ENCODE data around the gene ATF7IP. TPM values are rescaled to one million over a fixed set of nuclear protein-coding genes. Genes with fewer than 3 reads are reported as not detected.

Gene ATF7IP
- polyA plus RNA-seq, 3 donors: 16.6 to 51.7 (median 19.2) TPM

DNA sequence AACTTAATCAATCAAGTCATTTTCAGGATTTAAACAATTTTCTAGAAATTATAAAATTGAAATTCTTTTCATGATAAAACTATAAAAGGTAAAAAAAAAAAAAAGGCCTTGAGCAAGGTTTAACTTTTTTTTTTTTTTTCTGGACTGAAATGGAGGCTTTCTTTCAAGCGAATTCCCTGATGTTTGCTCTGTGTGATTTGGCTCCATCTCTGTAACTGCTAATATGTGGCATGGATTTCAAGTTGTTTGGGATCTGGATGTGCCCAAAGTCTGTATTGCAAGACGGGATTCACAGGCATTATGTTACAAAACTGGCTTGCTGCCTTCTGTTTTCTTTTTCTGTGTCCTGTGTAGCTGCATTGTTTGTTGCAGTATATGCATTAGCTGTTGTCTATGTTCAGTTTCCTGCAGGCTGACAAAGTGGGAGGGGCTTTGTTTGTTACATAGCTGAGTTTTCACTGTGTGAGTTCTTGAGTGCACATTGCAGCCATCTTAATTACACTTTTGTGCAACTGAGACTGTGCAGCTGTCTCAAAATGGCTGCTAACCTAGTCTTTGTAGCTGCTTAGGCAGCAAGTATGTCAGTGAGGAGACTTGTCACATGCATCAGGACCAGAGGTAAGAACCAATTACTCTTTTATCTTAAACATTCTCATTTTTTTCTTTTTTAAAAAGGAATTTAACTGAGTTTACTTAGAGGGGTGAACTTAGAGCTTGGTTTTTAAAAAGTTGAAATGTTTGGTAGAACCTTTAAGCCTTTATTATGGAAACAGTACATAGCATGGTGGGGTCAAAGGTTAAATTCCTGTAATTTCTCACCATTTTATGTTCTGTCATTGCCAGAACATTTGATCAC is 19.5 kb downstream of the ATF7IP start:
- Histone ChIP-seq H4K20me1 (ENCODE audit: insufficient read depth, low read length) (peaks cover 31% of the 10 kb centered on the region), H3K27ac (ENCODE audit: low read depth in 1 of 2, low read length in 2 of 2) (peak overlapping the region in 1 of 2 donors; percentile 66), H3K9ac (ENCODE audit: insufficient read depth, low read length, poor library complexity, severe bottlenecking) (no peak overlapping the region), H3K79me2 (ENCODE audit: insufficient read depth, low read length) (peaks cover 100% of the 10 kb centered on the region), H2AFZ (ENCODE audit: insufficient read depth, low read depth, low read length, poor library complexity, severe bottlenecking) (peak overlapping the region; percentile 57), H3K4me1 (ENCODE audit: control insufficient read depth in 1 of 2, insufficient read depth in 2 of 2, low read length in 2 of 2) (peaks cover 14 to 19% of the 10 kb centered on the region in 2 donors), H3K27me3 (ENCODE audit: control insufficient read depth in 2 of 2, insufficient read depth in 2 of 2, low read length in 2 of 2) (no peaks in the 10 kb centered on the region), H3K4me3 (replicated peaks in 1 of 3; ENCODE audit: low read depth in 2 of 3, low read length in 3 of 3) (peak overlapping the region; percentile 13 to 65 (median 50)), H3K9me3 (replicated peaks in 1 of 2; ENCODE audit: control insufficient read depth in 1 of 2, insufficient read depth in 1 of 2, low read length in 2 of 2) (peaks cover 1 to 3% of the 10 kb centered on the region in 2 donors), H3K4me2 (replicated peaks; ENCODE audit: extremely low read depth, low read length, poor library complexity, severe bottlenecking) (peak overlapping the region; percentile 60), H3K36me3 (replicated peaks in 1 of 2; ENCODE audit: control insufficient read depth in 1 of 2, insufficient read depth in 2 of 2, low read length in 2 of 2) (peaks cover 2 to 4% of the 10 kb centered on the region in 2 donors)
- intact Hi-C loops (cut with micrococcal nuclease): no loop called here
- peak overlapping the region; percentile 58 to 90 for H3K4me3 Mint-ChIP-seq
- H3K4me1 Mint-ChIP-seq: peaks cover 27% of the 10 kb centered on the region
- TF ChIP-seq, protein P1, sequence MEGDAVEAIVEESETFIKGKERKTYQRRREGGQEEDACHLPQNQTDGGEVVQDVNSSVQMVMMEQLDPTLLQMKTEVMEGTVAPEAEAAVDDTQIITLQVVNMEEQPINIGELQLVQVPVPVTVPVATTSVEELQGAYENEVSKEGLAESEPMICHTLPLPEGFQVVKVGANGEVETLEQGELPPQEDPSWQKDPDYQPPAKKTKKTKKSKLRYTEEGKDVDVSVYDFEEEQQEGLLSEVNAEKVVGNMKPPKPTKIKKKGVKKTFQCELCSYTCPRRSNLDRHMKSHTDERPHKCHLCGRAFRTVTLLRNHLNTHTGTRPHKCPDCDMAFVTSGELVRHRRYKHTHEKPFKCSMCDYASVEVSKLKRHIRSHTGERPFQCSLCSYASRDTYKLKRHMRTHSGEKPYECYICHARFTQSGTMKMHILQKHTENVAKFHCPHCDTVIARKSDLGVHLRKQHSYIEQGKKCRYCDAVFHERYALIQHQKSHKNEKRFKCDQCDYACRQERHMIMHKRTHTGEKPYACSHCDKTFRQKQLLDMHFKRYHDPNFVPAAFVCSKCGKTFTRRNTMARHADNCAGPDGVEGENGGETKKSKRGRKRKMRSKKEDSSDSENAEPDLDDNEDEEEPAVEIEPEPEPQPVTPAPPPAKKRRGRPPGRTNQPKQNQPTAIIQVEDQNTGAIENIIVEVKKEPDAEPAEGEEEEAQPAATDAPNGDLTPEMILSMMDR (IDR thresholded peaks at IDR 0.05): no peak
- peaks cover 23 to 28% of the 10 kb centered on the region in 2 donors for H3K36me3 Mint-ChIP-seq
- no peaks in the 10 kb centered on the region for H3K27me3 Mint-ChIP-seq (ENCODE audit: low read depth in 3 of 3)
- WGBS (ENCODE audit: insufficient coverage): 27% methylated on average over 1 of the region's 2 CpGs
- H3K9me3 Mint-ChIP-seq: peaks cover 2 to 10% (median 3%) of the 10 kb centered on the region in 7 donors
- peak overlapping the region; percentile 28 to 86 (median 64) for H3K27ac Mint-ChIP-seq
- peak; percentile 70 to 79 (median 75) for DNase-seq

- Histone ChIP-seq H3K27ac (ENCODE audit: low read depth in 1 of 2, low read length in 2 of 2) (peak overlapping the region in 1 of 2 donors; percentile 47), H2AFZ (ENCODE audit: insufficient read depth, low read depth, low read length, poor library complexity, severe bottlenecking) (no peak overlapping the region)
- intact Hi-C loops (cut with micrococcal nuclease): no loop called here
Observed at GRCh38 chr12:14387219-14387871, 21.9 kb downstream of the ATF7IP start.

More at GRCh38 chr12:14387219-14387871, 21.9 kb downstream of the ATF7IP start:
- Histone ChIP-seq H3K4me2 (replicated peaks; ENCODE audit: extremely low read depth, low read length, poor library complexity, severe bottlenecking) (no peak overlapping the region), H3K79me2 (ENCODE audit: insufficient read depth, low read length) (peaks cover 100% of the 10 kb centered on the region), H3K4me3 (replicated peaks in 1 of 3; ENCODE audit: low read depth in 2 of 3, low read length in 3 of 3) (no peak overlapping the region), H3K9me3 (replicated peaks in 1 of 2; ENCODE audit: control insufficient read depth in 1 of 2, insufficient read depth in 1 of 2, low read length in 2 of 2) (no peaks in the 10 kb centered on the region), H3K9ac (ENCODE audit: insufficient read depth, low read length, poor library complexity, severe bottlenecking) (no peak overlapping the region), H3K27me3 (ENCODE audit: control insufficient read depth in 2 of 2, insufficient read depth in 2 of 2, low read length in 2 of 2) (no peaks in the 10 kb centered on the region), H3K36me3 (replicated peaks in 1 of 2; ENCODE audit: control insufficient read depth in 1 of 2, insufficient read depth in 2 of 2, low read length in 2 of 2) (peaks cover 4 to 7% of the 10 kb centered on the region in 2 donors), H4K20me1 (ENCODE audit: insufficient read depth, low read length) (peaks cover 30% of the 10 kb centered on the region), H3K4me1 (ENCODE audit: control insufficient read depth in 1 of 2, insufficient read depth in 2 of 2, low read length in 2 of 2) (peaks cover 14 to 19% of the 10 kb centered on the region in 2 donors)
- TF ChIP-seq, protein P1 (IDR thresholded peaks at IDR 0.05): no peak
- Mint-ChIP-seq H3K4me1 (peaks cover 32% of the 10 kb centered on the region), H3K4me3 (peak overlapping the region in 1 of 2 donors; percentile 24), H3K9me3 (no peaks in the 10 kb centered on the region), H3K27me3 (ENCODE audit: low read depth in 3 of 3) (no peaks in the 10 kb centered on the region), H3K27ac (peak overlapping the region in 1 of 7 donors; percentile 83), H3K36me3 (peaks cover 23 to 25% of the 10 kb centered on the region in 2 donors)
- no peak for DNase-seq
- no CpG with 5 or more reads among the region's 3 CpGs for WGBS (ENCODE audit: insufficient coverage)
